ENCODE measurements around the gene PTPN12.

PTPN12 gene

GRCh38 chr7:77661816-77662215, 124.7 kb downstream of the PTPN12 start:
- no peaks in the 10 kb centered on the region for H3K79me2 ChIP-seq
- H3K9me3 ChIP-seq (ENCODE audit: control insufficient read depth, low read length): no peaks in the 10 kb centered on the region
- H3K27me3 ChIP-seq (ENCODE audit: control insufficient read depth, insufficient read depth, low read length): no peaks in the 10 kb centered on the region
- no peak overlapping the region for H2AFZ ChIP-seq
- no peak overlapping the region for H3K27ac ChIP-seq
- no peak for TF ChIP-seq CTCF (IDR thresholded peaks at IDR 0.05)
- H3K4me2 ChIP-seq (ENCODE audit: low read length): no peak overlapping the region
- H3K4me3 ChIP-seq (ENCODE audit: low read depth, low read length): no peak overlapping the region
- no peak overlapping the region for H3K9ac ChIP-seq
- H3K4me1 ChIP-seq: no peaks in the 10 kb centered on the region
- H3K36me3 ChIP-seq (ENCODE audit: control insufficient read depth, insufficient read depth, low read length): no peaks in the 10 kb centered on the region

- H3K4me1 ChIP-seq: no peaks in the 10 kb centered on the region
- H3K27me3 ChIP-seq (ENCODE audit: control insufficient read depth, insufficient read depth, low read length): no peaks in the 10 kb centered on the region
- TF ChIP-seq CTCF (IDR thresholded peaks at IDR 0.05): no peak
- H3K4me3 ChIP-seq (ENCODE audit: low read depth, low read length): no peak overlapping the region
- H3K36me3 ChIP-seq (ENCODE audit: control insufficient read depth, insufficient read depth, low read length): no peaks in the 10 kb centered on the region
- H3K4me2 ChIP-seq (ENCODE audit: low read length): no peak overlapping the region
- H3K9me3 ChIP-seq (ENCODE audit: control insufficient read depth, low read length): no peaks in the 10 kb centered on the region
- H3K79me2 ChIP-seq: no peaks in the 10 kb centered on the region
- no peak overlapping the region for H3K9ac ChIP-seq
- no peak overlapping the region for H3K27ac ChIP-seq
- H2AFZ ChIP-seq: no peak overlapping the region
Measured at GRCh38 chr7:77662869-77663268, 125.8 kb downstream of the PTPN12 start.

GRCh38 chr7:77664715-77665114, 127.6 kb downstream of the PTPN12 start:
- H3K9ac ChIP-seq: no peak overlapping the region
- no peaks in the 10 kb centered on the region for H3K27me3 ChIP-seq (ENCODE audit: control insufficient read depth, insufficient read depth, low read length)
- no peak overlapping the region for H3K4me3 ChIP-seq (ENCODE audit: low read depth, low read length)
- no peaks in the 10 kb centered on the region for H3K79me2 ChIP-seq
- H3K9me3 ChIP-seq (ENCODE audit: control insufficient read depth, low read length): no peaks in the 10 kb centered on the region
- no peaks in the 10 kb centered on the region for H3K36me3 ChIP-seq (ENCODE audit: control insufficient read depth, insufficient read depth, low read length)
- H3K4me2 ChIP-seq (ENCODE audit: low read length): no peak overlapping the region
- no peaks in the 10 kb centered on the region for H3K4me1 ChIP-seq
- no peak overlapping the region for H3K27ac ChIP-seq
- TF ChIP-seq CTCF (IDR thresholded peaks at IDR 0.05): no peak
- H2AFZ ChIP-seq: no peak overlapping the region

GRCh38 chr7:77665161-77665560, 128.1 kb downstream of the PTPN12 start:
- H2AFZ ChIP-seq: no peak overlapping the region
- no peaks in the 10 kb centered on the region for H3K27me3 ChIP-seq (ENCODE audit: control insufficient read depth, insufficient read depth, low read length)
- H3K79me2 ChIP-seq: no peaks in the 10 kb centered on the region
- no peak overlapping the region for H3K27ac ChIP-seq
- H3K36me3 ChIP-seq (ENCODE audit: control insufficient read depth, insufficient read depth, low read length): no peaks in the 10 kb centered on the region
- no peak overlapping the region for H3K9ac ChIP-seq
- H3K9me3 ChIP-seq (ENCODE audit: control insufficient read depth, low read length): no peaks in the 10 kb centered on the region
- H3K4me3 ChIP-seq (ENCODE audit: low read depth, low read length): no peak overlapping the region
- H3K4me2 ChIP-seq (ENCODE audit: low read length): no peak overlapping the region
- H3K4me1 ChIP-seq: no peaks in the 10 kb centered on the region
- no peak for TF ChIP-seq CTCF (IDR thresholded peaks at IDR 0.05)

GRCh38 chr7:77667459-77668086, 130.5 kb downstream of the PTPN12 start:
- no peak overlapping the region for H2AFZ ChIP-seq
- TF ChIP-seq CTCF (IDR thresholded peaks at IDR 0.05): no peak
- no peaks in the 10 kb centered on the region for H3K27me3 ChIP-seq (ENCODE audit: control insufficient read depth, insufficient read depth, low read length)
- no peaks in the 10 kb centered on the region for H3K4me1 ChIP-seq
- no peaks in the 10 kb centered on the region for H3K79me2 ChIP-seq
- no peak overlapping the region for H3K27ac ChIP-seq
- no peak overlapping the region for H3K4me2 ChIP-seq (ENCODE audit: low read length)
- no peak overlapping the region for H3K9ac ChIP-seq
- H3K36me3 ChIP-seq (ENCODE audit: control insufficient read depth, insufficient read depth, low read length): no peaks in the 10 kb centered on the region
- H3K9me3 ChIP-seq (ENCODE audit: control insufficient read depth, low read length): no peaks in the 10 kb centered on the region
- no peak overlapping the region for H3K4me3 ChIP-seq (ENCODE audit: low read depth, low read length)
